Vagina (tissue), 2 donors: ENCODE data around the gene TMEM120A. TPM values are rescaled to one million over a fixed set of nuclear protein-coding genes. Genes with fewer than 3 reads are reported as not detected.

ENCODE experiments used
- DNase-seq, 2 donors: peaks; one replicate each; pipeline ENCODE4 v3.0.0-alpha.2; 2017; ENCODE audit errors: extremely low spot score in 2 of 2
- H3K27ac ChIP-seq: fragments of 200-600 bp; sonication (generic); one replicate; pipeline ENCODE4 v1.5.1; 2019
- H3K27me3 ChIP-seq: fragments of 200-600 bp; sonication (generic); one replicate; pipeline ENCODE4 v1.5.1; 2019
- H3K36me3 ChIP-seq, 2 donors: fragments of 200-600 bp; sonication (generic); one replicate each; pipeline ENCODE4 v1.5.1; 2017 to 2019
- H3K4me1 ChIP-seq: fragments of 200-600 bp; sonication (generic); one replicate; pipeline ENCODE4 v1.5.1; 2019
- H3K4me3 ChIP-seq, 2 donors: fragments of 200-600 bp; sonication (generic); 1 replicate in 1 of 2; 2 replicates in 1 of 2; pipeline ENCODE4 v1.5.1; 2016 to 2019
- H3K9me3 ChIP-seq: fragments of 200-600 bp; sonication (generic); one replicate; pipeline ENCODE4 v1.5.1; 2019
- POLR2A ChIP-seq, 2 donors: fragments of 450-650 bp; IDR thresholded peaks; one replicate each; pipeline ENCODE4 v1.6.1; 2017; ENCODE audit warnings: antibody characterized with exemption in 2 of 2, mild to moderate bottlenecking in 2 of 2, moderate library complexity in 2 of 2
- POLR2AphosphoS5 ChIP-seq, 2 donors: sonication (generic); formaldehyde crosslinking; IDR thresholded peaks; one replicate each; pipeline ENCODE4 v1.9.0; 2017; ENCODE audit warnings: antibody characterized with exemption in 2 of 2, mild to moderate bottlenecking in 2 of 2, low read depth in 1 of 2; ENCODE audit not compliant: insufficient read depth in 1 of 2
- intact Hi-C: fragments of 100-400 bp; cut with DNase I; formaldehyde crosslinking; loops from one replicate; pipeline ENCODE4 v1.15.1; 2023
- total RNA-seq: library from RNA; depleted of rRNA; stranded (reverse); fragments of >200 nt; gene quantifications from one replicate; pipeline ENCODE4 v1.2.3, GENCODE V29; 2016
- TF ChIP-seq, protein P1 (sequence below), 3 experiments: fragments of 450-650 bp in 2 of 3; fragments of 200-600 bp in 1 of 3; sonication (generic) in 1 of 3; IDR thresholded peaks; one replicate each; pipeline ENCODE4 v1.5.1; 2017 to 2019; ENCODE audit warnings: antibody characterized with exemption in 3 of 3, mild to moderate bottlenecking in 2 of 3, moderate library complexity in 2 of 3

Gene TMEM120A
- total RNA-seq, 1 donor from 2014 or later = 45.9 TPM

DNA sequence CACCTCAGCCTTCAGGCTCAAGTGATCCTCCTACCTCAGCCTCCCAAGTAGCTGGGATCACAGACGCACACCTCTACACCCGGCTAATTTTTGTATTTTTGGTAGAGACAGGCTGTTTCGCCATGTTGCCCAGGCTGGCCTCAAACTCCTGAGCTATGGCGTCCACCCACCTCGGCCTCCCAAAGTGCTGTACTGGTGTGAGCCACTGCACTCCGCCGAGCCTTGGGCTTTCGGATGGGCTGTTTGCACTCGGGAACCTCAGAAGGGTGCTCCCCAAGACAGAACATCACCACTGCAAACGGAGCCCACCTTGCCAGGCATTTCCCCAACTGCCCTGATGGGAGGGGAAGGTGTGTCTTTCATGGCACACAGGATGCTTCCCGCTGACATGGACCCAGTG lies 27.3 kb downstream of the TMEM120A start:
- H3K27me3 ChIP-seq = no peaks in the 10 kb centered on the region
- H3K4me3 ChIP-seq = peak overlapping the region in 1 of 2 donors; percentile 25
- H3K4me1 ChIP-seq = peaks cover 76% of the 10 kb centered on the region
- H3K9me3 ChIP-seq = no peaks in the 10 kb centered on the region
- no peaks in the 10 kb centered on the region for H3K36me3 ChIP-seq
- intact Hi-C loops = no loop called here
- DNase-seq = no peak
- TF ChIP-seq POLR2A (IDR thresholded peaks at IDR 0.05) = no peak
- TF ChIP-seq POLR2AphosphoS5 (IDR thresholded peaks at IDR 0.05; ENCODE audit: insufficient read depth in 1 of 2, low read depth in 1 of 2) = no peak
- peak overlapping the region; percentile 88 for H3K27ac ChIP-seq

DNA sequence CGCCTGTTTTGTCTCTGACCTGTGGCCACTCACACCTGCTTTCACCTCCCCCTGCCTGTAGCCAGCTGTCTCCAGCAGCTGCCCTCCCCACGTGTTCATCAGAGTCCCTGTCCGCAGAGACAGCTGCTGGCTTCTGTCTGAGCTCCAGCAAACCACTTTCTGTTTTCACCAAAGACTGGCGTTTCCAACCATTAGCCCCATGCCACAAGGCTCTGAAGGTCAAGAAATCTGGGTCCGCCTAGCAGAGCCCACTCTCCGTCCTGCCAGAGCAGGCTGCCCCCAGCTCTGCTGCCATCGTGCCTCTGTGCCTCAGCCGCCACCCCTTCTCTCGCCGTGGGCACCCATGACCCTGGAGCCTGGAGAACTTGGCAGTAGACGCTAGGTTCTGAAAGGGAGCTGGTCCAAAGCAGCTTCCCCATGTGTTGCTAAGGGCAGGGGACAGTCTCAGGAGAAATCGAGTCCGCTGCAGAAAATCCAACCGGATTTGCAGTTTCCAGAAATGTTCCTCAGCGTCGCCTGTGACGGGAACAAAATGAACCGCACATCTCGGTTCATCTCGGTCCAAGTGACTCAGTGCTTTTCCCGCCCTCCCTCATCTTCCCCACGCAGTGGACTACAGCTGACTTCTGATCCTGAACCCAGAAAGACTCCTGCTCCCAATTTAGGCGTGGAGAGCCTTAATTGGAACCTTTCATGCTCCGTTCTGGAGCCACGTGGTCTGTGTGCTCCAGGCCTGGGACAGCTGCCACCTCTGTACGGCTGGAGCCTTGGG lies 28.0 kb downstream of the TMEM120A start:
- peak in 1 of 2 donors; percentile 91 for DNase-seq
- Histone ChIP-seq H3K4me3 (peak overlapping the region; percentile 14 to 25), H3K4me1 (peaks cover 70% of the 10 kb centered on the region)

DNA sequence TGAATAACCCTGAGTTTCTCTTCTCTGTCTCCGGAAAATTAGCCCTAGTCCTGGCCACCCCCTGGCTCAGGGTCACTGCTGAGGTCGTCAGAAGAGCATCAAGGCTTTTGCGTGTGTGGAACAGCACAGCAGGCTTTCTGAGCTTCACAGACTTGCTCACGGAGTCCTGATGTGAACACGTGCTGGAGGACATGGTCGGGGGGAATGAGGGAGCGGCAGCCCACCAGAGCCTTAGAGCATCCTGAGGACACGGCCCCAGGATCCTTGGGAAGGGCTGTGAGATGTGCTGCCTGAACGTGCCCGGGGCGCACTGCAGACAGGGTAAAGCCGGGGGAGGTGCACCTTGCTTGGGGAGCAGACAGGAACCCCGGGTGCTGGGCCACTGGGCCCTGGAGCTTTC lies 28.8 kb downstream of the TMEM120A start:
- H3K4me3 ChIP-seq = no peak overlapping the region
- H3K4me1 ChIP-seq = peaks cover 68% of the 10 kb centered on the region
- no peak for TF ChIP-seq POLR2AphosphoS5 (IDR thresholded peaks at IDR 0.05; ENCODE audit: insufficient read depth in 1 of 2, low read depth in 1 of 2)
- TF ChIP-seq POLR2A (IDR thresholded peaks at IDR 0.05) = no peak
- TF ChIP-seq, protein P1, sequence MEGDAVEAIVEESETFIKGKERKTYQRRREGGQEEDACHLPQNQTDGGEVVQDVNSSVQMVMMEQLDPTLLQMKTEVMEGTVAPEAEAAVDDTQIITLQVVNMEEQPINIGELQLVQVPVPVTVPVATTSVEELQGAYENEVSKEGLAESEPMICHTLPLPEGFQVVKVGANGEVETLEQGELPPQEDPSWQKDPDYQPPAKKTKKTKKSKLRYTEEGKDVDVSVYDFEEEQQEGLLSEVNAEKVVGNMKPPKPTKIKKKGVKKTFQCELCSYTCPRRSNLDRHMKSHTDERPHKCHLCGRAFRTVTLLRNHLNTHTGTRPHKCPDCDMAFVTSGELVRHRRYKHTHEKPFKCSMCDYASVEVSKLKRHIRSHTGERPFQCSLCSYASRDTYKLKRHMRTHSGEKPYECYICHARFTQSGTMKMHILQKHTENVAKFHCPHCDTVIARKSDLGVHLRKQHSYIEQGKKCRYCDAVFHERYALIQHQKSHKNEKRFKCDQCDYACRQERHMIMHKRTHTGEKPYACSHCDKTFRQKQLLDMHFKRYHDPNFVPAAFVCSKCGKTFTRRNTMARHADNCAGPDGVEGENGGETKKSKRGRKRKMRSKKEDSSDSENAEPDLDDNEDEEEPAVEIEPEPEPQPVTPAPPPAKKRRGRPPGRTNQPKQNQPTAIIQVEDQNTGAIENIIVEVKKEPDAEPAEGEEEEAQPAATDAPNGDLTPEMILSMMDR (IDR thresholded peaks at IDR 0.05) = no peak
- no peak for DNase-seq
- H3K27ac ChIP-seq = peak overlapping the region; percentile 88
- intact Hi-C loops = no loop called here
- no peaks in the 10 kb centered on the region for H3K9me3 ChIP-seq
- no peaks in the 10 kb centered on the region for H3K27me3 ChIP-seq
- no peaks in the 10 kb centered on the region for H3K36me3 ChIP-seq

More for the DNA sequence above, 28.0 kb downstream of the TMEM120A start:
- TF ChIP-seq POLR2A (IDR thresholded peaks at IDR 0.05) (no peak), POLR2AphosphoS5 (IDR thresholded peaks at IDR 0.05; ENCODE audit: insufficient read depth in 1 of 2, low read depth in 1 of 2) (peak; percentile 73 to 81)
- TF ChIP-seq, protein P1 (IDR thresholded peaks at IDR 0.05) = no peak
- intact Hi-C loops = no loop called here
- Histone ChIP-seq H3K27me3 (no peaks in the 10 kb centered on the region), H3K9me3 (no peaks in the 10 kb centered on the region), H3K36me3 (no peaks in the 10 kb centered on the region), H3K27ac (peak overlapping the region; percentile 88)

DNA sequence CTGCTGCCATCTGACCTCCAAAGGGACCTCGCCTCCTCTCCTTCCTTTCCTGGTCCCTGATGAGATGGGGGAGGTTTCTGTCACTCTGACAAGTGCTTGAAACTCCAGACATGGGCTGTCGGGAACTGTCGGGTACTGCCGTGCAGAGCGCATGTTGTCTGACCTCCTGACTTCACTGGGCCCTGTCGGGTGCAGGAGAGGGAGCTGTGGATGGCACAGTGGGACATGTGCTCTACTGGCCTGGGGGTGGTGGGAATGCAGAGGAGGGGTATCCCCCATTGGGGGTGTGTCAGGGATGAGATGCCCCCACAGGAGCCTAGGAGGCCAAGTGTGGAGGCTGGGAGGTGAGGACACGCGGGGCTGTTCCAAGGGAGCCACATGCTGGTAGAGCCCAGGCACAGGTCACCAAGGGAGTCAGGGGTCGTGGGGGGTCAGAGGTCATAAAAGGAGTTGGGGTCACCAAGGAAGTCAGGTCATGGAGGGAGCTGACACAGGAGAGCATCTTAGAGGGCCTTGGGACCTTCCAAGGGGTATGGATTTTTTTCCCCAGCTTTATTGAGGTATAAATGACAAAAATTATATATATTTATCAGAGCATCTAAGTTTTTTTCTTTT lies 30.9 kb downstream of the TMEM120A start:
- no peak for DNase-seq
- H3K4me3 ChIP-seq = no peak overlapping the region
- H3K4me1 ChIP-seq = peaks cover 51% of the 10 kb centered on the region
- no peaks in the 10 kb centered on the region for H3K27me3 ChIP-seq
- H3K27ac ChIP-seq = peak overlapping the region; percentile 77
- H3K36me3 ChIP-seq = no peaks in the 10 kb centered on the region
- no peaks in the 10 kb centered on the region for H3K9me3 ChIP-seq
- TF ChIP-seq, protein P1 (IDR thresholded peaks at IDR 0.05) = no peak
- TF ChIP-seq POLR2A (IDR thresholded peaks at IDR 0.05) (no peak), POLR2AphosphoS5 (IDR thresholded peaks at IDR 0.05; ENCODE audit: insufficient read depth in 1 of 2, low read depth in 1 of 2) (no peak)
- intact Hi-C loops = loop anchor here (5.0 kb wide), 1 partner anchor 46 kb away; the partner anchor contains the start of gene POR

DNA sequence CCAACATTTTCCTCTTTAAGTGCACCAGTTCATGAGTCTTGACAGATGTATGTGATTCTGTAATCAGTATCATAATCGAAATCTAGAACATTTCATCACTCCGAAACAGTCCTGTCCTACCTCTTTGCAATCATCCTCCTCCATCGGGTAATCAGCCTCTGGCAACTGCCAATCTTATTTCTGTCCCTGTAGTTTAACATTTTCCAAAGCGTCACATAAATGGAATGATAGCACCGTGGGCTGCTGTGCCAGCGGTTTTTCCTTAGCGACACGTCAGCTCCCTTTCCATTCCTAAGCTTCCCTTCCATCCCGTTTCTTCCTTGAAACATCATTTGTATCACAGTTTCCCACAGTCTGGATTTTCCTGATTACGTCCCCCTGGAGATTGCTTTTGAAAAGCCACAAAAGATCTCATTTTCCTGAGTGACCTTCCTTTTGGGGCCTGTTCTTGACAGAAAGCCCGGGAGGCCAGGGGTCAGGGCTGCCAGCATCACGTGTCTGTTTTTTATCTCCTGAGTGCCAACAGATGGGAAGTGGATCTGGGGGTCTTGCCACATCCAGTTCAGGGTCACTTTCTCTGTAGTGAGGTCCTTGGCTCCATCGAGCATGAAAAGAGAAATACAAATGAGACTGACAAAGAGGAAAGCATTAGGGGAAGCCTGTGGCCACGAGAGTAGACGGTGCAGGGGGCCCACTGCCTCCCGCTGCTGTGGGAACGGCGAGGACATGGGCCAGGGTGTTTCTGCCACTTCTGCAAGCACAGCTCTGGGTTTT lies 31.6 kb downstream of the TMEM120A start:
- no peak for DNase-seq
- Histone ChIP-seq H3K27ac (peak overlapping the region; percentile 77), H3K4me1 (peaks cover 44% of the 10 kb centered on the region)

More for the DNA sequence above, 31.6 kb downstream of the TMEM120A start:
- Histone ChIP-seq H3K36me3 (no peaks in the 10 kb centered on the region), H3K9me3 (no peaks in the 10 kb centered on the region), H3K27me3 (no peaks in the 10 kb centered on the region), H3K4me3 (no peak overlapping the region)
- no peak for TF ChIP-seq POLR2A (IDR thresholded peaks at IDR 0.05)
- peak; percentile 51 for TF ChIP-seq POLR2AphosphoS5 (IDR thresholded peaks at IDR 0.05; ENCODE audit: insufficient read depth in 1 of 2, low read depth in 1 of 2)
- TF ChIP-seq, protein P1 (IDR thresholded peaks at IDR 0.05) = no peak
- intact Hi-C loops = loop anchor here (5.0 kb wide), 1 partner anchor 45 kb away; the partner anchor contains the start of gene POR
